Measurements from ENCODE around the gene KIRREL2.

The KIRREL2 gene

DNA sequence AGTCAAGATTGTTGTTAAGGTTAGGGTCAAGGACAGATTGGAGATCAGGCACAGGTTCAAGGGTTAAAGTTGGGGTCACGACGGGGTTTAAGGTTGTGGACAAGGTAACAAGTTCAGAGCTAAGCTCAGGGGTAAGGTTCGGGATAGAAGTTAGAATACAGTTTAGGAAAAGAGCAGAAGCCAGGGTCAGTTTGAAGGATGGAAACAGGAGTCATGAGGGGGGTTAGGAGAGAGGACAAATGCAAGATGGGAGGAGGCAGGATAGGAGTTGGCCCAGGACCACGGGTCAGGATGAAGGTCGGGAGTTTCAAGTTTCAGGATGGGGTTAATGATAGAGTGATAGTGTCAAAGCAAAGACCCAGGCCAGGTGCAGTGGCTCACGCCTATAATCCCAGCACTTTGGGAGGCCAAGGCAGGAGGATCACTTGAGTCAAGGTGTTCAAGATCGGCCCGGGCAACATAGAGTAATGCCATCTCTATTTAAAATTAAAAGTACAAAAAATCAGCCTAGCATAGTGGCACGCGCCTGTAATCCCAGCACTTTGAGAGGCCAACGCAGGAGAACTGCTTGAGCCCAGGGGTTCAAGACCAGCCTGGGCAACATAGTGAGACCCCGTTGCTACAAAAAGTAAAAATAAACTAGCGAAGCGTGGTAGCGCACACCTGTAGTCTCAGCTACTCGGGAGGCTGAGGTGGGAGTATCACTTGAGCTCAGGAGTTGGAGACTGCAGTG is 12.1 kb upstream of the KIRREL2 start:
- no peak for DNase-seq

DNA sequence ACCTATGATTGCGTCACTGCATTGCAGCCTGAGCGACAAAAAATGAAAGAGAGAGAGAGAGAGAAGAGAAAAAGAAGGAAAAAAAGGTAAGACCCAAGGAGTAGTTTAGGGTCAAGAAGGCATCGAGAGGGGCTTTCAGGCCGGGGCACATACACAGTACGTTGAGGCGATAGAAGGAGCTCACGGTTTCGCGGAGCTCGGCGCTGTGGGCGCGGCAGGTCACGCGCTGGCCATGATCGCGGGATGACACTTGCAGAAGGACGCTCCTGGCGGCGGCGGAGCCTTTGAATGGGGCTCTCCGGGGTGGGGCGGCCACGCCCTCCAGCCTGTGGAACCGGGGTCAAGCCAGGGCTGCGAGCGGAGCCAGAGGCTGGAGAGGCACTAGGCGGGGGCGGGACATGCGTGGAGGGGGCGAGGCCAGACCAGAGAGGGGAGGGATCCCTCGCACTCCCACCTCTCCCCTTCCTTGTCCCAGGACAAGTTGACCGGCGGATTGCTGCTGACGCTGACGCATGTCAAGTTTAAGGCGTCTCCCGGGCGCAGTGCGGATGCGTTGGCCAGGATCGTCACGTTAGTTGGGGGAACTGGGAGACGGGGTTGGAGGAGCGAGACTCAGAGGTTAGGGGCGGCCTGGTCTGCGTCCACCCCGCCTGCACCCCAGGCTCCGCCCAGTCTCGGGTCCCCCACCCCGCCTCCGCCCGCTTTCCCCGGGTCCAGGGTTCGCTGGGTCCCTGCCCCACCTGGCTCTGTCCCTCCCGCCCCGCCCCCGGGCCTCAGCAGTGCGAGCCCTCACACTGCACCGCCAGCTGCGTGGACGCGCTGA is 11.3 kb upstream of the KIRREL2 start:
- peak in 2 of 56 donors; percentile 22 to 23 for DNase-seq

DNA sequence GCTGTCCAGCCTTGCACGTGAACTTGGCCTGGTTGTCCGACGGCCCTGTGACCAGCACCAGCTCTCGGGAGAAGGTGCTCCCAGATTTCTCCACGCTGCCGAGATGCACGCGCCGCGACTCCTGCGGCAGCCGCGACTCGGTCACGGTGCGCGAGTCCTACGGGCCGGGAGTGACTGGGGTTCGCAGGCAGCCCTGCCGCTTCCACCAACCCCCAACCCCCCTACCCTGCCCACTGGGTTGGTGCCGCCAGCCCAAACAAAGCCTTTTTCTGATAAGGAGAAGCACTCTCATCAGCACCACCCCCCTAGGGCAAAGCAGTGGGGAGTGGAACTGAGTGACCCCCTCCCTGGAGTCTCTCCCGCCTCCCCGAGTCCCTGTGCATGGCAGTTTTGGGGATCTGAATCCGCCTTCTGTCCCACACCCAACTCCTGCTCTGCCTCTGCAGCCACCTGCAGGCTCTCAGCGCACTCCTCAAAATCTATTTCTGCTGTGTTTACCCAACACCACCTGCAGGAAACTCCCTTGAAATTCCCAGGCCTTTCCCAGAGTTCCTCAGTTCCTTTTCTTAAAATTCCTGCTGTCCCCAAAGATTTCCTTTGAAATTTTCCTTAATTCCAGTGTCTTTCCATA is 10.6 kb upstream of the KIRREL2 start:
- DNase-seq: no peak

DNA sequence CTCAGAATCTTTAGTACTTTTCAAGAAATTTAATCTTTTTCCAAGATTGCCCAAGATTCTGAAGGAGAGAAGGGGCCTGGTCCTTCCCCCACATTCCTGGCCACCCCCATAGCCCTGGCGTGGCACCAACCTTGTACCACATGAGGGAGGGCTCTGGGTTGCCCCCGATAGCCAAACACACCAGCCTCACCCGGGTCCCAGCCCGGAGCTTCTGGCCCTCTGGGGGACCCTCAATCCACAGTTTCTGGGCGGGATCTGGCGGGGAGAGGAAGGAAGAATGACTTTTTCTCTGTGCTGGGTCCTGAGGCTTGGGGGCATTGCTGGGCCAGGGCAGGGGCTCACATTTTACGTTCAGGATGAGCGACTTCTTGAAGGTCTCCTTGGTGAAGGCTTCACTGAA is 8.8 kb upstream of the KIRREL2 start:
- no peak for DNase-seq

DNA sequence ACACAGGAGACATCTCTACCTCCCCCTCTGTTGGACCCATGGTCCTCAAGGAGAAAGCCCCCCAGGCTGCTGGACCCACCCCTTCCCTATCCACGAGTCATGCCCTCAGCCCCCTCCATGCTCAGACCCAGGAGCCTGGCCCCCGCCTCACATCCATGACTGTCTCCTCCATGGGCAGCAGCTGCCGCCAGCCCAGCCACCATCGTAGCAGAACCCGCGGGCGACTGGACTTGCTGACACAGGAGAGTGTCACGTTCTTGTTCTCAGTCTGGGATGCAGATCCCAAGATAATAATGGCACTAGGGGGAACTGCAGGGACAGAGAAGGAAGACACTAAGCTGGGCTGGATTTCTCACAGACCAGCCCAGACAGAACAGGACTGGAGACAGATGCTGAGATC is 8.2 kb upstream of the KIRREL2 start:
- no peak for DNase-seq

DNA sequence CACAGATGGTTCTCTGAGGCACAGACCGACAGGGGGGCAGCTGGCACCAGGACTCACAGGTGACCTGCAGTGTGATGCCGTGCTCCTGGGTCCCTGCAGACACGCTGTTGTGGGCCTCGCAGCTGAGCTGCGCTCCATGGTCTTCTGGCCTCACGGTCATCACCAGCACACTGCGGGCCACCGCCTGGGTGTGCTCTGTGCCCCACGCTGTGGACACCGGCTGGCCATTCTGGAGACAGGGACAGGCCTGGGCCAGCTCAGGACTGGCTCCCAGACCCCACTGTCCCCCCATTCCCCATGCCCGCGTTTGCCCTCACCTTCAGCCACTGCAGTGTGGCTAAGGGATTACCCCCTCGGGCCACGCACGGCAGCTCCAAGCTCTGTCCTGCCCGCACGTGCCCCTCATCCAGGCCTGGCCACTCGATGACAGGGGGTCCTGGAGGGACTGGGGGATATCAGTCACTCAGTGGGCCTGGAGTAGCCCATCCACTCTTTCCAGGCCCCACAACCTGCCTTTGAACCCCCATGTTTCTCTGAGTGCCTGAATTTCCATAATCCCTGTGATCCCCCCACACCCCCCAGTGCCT is 7.7 kb upstream of the KIRREL2 start:
- DNase-seq: no peak

DNA sequence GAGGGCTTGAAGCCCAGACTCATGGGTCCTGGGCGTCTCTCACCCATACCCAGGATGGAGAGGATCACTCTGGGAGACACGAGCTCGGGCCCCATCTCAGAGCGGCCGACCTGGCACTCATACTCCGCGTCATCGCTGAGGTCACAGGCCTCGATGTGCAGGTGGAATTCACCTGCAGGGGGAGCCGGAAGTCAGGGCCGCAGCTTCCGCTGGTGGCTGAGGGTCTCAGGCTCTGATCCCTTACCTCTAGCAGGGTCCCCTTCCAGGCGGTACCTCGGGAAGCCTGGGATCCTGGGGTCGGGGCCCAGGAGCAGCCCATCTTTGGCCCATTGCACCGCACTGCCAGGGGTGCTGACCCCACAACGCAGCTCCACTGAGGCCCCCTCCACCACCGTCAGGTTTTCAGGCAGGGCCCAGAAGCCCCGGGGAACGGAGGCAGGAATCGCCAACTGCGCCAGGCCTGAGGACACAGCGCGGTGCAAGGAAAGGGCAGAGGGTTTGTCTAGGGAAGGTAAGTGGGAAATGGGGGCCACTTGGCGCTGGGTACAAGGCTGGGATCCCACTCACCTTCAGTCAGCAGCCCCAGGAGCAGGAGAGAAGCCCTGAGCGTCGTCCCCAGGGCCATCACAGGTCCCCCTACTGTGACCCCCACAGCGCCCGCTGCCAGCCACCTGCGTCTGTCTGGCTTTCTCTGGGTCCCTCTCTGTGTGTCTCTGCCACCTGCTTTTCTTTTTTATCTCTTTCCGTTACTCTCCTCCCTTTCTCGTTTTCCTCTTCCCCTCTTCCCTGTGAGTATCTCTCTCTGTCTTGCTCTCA is 5.3 kb upstream of the KIRREL2 start:
- DNase-seq: no peak

DNA sequence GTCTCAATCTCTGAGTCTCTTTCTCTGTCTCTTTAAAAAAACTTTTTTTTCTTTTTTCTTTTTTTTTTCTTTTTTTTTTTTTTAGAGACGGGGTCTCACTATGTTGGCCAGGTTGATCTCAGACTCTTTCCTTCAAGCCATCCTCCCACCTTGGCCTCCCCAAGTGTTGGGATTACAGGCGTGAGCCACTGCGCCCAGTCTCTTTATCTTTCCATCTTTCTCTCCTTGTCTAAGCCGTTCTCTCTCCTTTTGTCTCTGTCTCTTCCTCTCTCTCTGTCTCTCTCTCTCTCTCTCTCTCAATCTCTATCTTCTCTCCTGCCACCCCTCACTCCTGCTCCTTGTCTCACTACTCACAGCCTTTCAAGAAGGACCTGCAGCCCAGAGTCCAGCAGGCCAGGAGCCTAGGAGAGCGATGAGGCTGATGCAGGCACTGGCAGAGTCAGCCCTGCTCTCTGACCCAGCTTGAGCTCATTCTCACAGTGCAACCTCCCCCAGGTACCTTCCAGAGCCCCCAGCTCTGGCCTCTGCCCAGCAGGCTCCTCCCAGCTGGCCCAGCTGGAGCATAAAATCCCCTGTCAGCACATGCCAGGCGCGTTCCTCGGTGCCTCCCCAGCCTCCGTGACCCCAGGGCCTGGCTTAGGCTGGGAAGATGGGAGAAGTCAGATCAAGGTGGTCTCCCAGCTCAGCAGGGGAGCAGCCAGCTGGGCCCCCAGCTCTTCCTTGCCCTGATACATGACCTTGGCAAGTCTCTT is 4.5 kb upstream of the KIRREL2 start, which contains the start of gene NPHS1:
NPHS1 (minus strand) TSS at position 476 of the 752 bp plus-strand sequence. CDS start 667 bp downstream, outside the sequence.
- no peak for DNase-seq

DNA sequence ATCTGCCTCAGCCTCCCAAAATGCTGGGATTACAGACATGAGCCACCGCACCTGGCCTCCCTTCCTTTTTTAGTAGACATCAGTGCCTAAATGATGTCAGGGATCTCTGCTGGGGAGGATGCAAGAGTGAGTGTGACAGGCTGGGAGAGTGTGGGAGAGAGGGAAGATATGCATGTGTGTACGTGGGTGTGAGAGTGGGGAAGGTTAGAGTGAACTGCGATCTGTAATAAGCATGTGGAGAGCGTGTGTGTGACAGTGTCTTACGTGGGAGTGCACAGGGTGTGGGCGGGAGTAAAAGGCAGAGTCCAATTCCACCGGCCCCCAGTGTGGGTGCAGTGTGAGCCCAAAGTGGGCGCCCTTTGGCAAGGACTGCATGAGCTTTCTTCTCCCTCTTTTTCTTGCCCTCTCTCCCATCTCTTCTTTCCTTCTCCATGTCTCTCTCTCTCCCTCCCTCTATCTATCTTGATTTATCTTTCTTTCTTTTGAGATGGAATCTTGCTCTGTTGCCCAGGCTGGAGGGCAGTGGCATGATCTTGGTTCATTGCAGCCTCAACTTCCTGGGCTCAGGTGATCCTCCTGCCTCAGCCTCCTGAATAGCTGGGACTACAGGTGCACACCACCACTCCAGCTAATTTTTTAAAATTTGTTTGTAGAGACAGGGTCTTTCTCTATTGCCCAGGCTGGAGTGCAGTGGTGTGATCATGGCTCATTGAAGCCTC is 3.5 kb upstream of the KIRREL2 start:
- peak in 1 of 56 donors; percentile 25 for DNase-seq

DNA sequence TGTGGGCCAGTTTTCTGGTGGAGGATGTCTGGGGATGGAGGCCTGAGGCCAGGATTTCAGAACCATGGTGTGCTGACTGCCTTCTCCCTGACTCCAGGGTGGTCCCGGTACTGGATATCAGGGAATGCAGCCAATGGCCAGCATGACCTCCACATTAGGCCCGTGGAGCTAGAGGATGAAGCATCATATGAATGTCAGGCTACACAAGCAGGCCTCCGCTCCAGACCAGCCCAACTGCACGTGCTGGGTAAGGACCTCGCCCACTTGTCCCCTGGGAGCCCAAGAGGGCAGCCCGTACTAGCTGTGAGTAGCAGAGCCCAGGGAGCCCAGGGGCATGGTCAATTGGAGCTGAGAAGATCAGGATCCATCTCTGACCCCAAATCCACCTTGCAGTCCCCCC is 1.6 kb downstream of the KIRREL2 start:
- DNase-seq: no peak

DNA sequence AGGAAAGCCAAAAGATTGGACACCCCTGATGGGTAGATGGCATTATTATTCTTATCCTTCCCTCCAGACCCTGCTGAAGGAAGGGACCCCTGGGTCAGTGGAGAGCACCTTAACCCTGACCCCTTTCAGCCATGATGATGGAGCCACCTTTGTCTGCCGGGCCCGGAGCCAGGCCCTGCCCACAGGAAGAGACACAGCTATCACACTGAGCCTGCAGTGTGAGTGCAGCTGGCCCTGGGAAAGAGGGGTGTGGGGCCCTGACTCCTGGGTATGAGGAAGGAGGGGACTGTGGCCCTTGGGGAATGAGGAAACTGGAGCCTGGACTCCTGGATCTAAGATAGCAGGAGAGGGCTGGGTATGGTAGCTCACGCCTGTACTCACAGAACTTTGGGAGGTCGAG is 2.7 kb downstream of the KIRREL2 start:
- no peak for DNase-seq

DNA sequence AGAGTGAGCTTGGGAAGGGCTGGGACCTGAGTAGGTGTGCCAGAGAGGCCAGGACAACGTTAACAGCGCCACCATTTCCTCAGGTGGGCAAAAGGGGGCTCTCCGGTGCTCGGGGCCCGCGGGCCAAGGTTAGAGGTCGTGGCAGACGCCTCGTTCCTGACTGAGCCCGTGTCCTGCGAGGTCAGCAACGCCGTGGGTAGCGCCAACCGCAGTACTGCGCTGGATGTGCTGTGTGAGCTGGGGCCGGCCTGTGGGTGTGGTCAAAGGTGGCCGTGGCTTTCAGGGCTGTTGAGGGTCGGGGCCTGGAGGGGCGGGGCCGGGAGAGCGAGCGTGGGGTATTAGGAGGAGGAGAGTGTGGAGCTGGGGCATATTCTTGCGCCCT is 3.7 kb downstream of the KIRREL2 start:
- no peak for DNase-seq

DNA sequence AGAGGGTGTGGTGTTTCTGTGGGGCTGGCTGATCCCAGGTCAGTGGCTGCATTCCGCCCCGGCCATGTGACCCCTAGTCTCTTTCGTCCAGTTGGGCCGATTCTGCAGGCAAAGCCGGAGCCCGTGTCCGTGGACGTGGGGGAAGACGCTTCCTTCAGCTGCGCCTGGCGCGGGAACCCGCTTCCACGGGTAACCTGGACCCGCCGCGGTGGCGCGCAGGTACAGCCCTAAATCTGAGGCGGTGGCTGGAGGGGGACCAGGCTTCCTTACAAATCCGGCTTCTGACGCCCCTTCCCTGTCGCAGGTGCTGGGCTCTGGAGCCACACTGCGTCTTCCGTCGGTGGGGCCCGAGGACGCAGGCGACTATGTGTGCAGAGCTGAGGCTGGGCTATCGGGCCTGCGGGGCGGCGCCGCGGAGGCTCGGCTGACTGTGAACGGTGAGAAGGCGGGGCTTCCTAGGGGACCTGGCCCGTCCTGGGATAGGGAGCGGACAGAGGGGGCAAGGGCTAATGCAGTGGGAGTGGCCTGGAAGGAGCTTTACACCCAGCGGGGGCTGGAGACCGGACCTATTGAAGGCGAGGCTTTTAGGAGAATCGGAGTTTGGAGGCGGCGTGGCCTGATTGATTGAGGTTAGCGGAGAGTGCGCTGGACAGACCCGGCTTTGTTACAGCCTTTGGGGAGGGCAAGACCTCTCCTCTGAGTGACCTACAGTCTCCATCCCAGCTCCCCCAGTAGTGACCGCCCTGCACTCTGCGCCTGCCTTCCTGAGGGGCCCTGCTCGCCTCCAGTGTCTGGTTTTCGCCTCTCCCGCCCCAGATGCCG is 4.3 kb downstream of the KIRREL2 start:
- no peak for DNase-seq

DNA sequence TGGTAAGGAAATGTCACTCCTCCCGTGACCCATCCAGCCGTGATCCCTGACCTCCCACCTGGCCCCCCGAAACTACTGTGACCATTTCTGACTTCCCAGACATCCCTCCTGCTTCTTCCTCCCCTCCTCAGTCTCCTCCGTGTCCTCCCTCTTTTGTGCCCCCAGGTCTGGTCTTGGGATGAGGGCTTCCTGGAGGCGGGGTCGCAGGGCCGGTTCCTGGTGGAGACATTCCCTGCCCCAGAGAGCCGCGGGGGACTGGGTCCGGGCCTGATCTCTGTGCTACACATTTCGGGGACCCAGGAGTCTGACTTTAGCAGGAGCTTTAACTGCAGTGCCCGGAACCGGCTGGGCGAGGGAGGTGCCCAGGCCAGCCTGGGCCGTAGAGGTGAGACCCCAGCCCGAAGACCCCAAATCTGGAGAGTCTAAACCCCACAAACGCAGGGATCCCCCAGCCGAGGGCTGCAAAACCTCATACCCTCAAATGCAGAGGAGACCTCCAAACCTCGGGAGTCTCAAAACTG is 5.0 kb downstream of the KIRREL2 start:
- DNase-seq: no peak

DNA sequence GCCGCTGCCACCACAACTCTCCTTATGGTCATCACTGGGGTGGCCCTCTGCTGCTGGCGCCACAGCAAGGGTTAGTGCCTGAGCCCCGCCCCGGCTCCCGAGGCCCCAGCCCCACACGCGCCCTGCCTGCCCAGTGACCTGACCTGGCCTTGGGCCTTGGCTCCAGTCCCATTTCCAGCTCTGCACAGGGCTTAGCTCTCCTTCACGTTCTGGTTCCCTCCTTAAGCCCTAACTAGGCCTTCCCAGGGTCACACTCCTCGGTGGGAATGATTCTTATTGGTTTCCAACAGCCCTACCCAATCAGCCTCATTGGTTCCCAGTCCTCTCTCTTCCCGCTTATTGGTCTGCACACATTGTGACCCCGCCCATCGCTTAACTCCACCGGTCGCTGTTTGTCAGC is 5.8 kb downstream of the KIRREL2 start:
- no peak for DNase-seq

DNA sequence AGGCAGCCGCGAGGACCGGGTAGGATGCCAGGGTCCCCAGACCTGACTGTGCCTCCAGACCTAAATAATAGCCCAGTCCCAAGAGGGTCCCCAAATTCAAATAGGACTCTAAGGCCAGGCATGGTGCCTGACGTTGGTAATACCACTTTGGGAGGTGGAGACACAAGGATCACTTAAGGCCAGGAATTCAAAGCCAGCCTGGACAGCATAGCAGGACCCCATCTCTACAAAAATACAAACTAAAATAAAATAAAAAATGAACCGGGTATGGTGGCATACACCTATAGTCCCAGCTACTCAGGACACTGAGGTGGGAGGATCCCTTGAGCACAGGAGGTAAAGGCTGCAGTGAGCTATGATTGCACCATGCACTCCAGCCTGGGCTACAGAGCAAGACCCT is 6.3 kb downstream of the KIRREL2 start:
- no peak for DNase-seq

DNA sequence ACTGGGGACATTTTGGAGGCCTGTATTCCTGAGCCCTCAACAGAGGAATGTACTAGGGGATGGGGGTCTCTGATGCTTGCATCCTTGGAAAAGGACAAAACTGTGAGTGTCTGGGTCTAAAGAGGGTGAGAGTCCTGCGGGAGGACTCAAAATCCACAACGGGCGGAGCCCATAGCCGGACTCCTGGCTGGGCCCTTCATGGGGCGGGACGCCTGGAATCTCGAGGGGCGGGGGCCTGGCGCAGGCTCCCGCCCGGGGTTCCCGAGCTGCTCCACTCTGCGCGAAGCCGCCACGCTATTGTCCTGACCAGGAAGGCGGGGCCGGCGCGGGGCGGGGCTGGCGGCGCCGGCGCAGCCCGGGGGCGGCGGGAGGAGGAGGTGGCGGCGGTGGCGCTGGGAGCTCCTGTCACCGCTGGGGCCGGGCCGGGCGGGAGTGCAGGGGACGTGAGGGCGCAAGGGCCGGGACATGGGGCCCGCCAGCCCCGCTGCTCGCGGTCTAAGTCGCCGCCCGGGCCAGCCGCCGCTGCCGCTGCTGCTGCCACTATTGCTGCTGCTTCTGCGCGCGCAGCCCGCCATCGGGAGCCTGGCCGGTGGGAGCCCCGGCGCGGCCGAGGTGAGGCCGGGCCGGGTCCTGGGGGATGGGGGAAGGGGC is 11.6 kb downstream of the KIRREL2 start, which contains the start of gene APLP1:
APLP1 (plus strand) TSS at position 403 of the 651 bp plus-strand sequence; CDS start at position 466, 63 bp downstream.
- DNase-seq: peak; percentile 22 to 94 (median 82)

Data from amygdala (tissue), 56 donors.